MM.1S (cell line): ENCODE measurements around the gene BCL11A.

ENCODE experiments used
- DNase-seq: peaks from one replicate; pipeline ENCODE4 v3.0.0-alpha.2; 2015
- H2AFZ ChIP-seq: fragments of 300-600 bp; sonication (generic); 2 replicates; pipeline ENCODE4 v1.6.0; 2016; ENCODE audit warnings: antibody characterized with exemption, low read length
- H3F3A ChIP-seq: fragments of 300-600 bp; sonication (generic); 2 replicates; pipeline ENCODE4 v1.6.1; 2016; ENCODE audit warnings: mild to moderate bottlenecking, antibody characterized with exemption, low read length, moderate library complexity, mixed read lengths; ENCODE audit not compliant: insufficient read depth
- H3K27ac ChIP-seq: fragments of 300-600 bp; sonication (generic); 2 replicates; pipeline ENCODE4 v1.5.1; 2016; ENCODE audit warnings: mild to moderate bottlenecking, low read length
- H3K27me3 ChIP-seq: fragments of 300-600 bp; sonication (generic); replicated peaks from 2 replicates; pipeline ENCODE4 v1.6.0; 2016; ENCODE audit warnings: low read length; ENCODE audit not compliant: insufficient read depth
- H3K36me3 ChIP-seq: fragments of 300-600 bp; sonication (generic); replicated peaks from 2 replicates; pipeline ENCODE4 v1.6.1; 2016; ENCODE audit warnings: mild to moderate bottlenecking, low read length, mixed read lengths; ENCODE audit not compliant: insufficient read depth
- H3K4me1 ChIP-seq: fragments of 300-600 bp; sonication (generic); 2 replicates; pipeline ENCODE4 v1.6.1; 2016; ENCODE audit warnings: low read length, mixed read lengths
- H3K4me2 ChIP-seq: fragments of 300-600 bp; sonication (generic); 2 replicates; pipeline ENCODE4 v1.6.0; 2016; ENCODE audit warnings: low read depth, low read length
- H3K4me3 ChIP-seq: fragments of 300-600 bp; sonication (generic); 2 replicates; pipeline ENCODE4 v1.5.1; 2016; ENCODE audit warnings: low read length, mixed read lengths
- H3K79me2 ChIP-seq: fragments of 300-600 bp; sonication (generic); 2 replicates; pipeline ENCODE4 v1.6.1; 2016; ENCODE audit warnings: mixed run types, low read length, mixed read lengths
- H3K9ac ChIP-seq: fragments of 300-600 bp; sonication (generic); 2 replicates; pipeline ENCODE4 v1.6.1; 2016; ENCODE audit warnings: low read length, mixed read lengths
- H3K9me2 ChIP-seq: fragments of 300-600 bp; sonication (generic); replicated peaks from 2 replicates; pipeline ENCODE4 v1.6.1; 2016; ENCODE audit warnings: mild to moderate bottlenecking, low read length, mixed read lengths; ENCODE audit not compliant: insufficient read depth
- H3K9me3 ChIP-seq: fragments of 300-600 bp; sonication (generic); replicated peaks from 2 replicates; pipeline ENCODE4 v1.6.1; 2016; ENCODE audit warnings: mild to moderate bottlenecking, low read length, mixed read lengths; ENCODE audit not compliant: insufficient read depth
- H4K20me1 ChIP-seq: fragments of 300-600 bp; sonication (generic); 2 replicates; pipeline ENCODE4 v1.6.1; 2016; ENCODE audit warnings: mild to moderate bottlenecking, low read length, moderate library complexity, mixed read lengths; ENCODE audit not compliant: insufficient read depth
- EZH2 ChIP-seq: fragments of 300-600 bp; sonication (generic); optimal IDR thresholded peaks from 2 replicates; pipeline ENCODE3; 2017; ENCODE audit warnings: low read depth, mild to moderate bottlenecking, antibody characterized with exemption, low read length, mixed read lengths
- EZH2phosphoT487 ChIP-seq: fragments of 300-600 bp; sonication (generic); IDR thresholded peaks from 2 replicates; pipeline ENCODE4 v1.6.1; 2018; ENCODE audit warnings: antibody characterized with exemption, low read length
- TF ChIP-seq, protein P1 (sequence below): fragments of 300-600 bp; sonication (generic); IDR thresholded peaks from 2 replicates; pipeline ENCODE4 v1.5.1; 2016; ENCODE audit warnings: antibody characterized with exemption, low read length, mixed read lengths

Gene BCL11A

DNA sequence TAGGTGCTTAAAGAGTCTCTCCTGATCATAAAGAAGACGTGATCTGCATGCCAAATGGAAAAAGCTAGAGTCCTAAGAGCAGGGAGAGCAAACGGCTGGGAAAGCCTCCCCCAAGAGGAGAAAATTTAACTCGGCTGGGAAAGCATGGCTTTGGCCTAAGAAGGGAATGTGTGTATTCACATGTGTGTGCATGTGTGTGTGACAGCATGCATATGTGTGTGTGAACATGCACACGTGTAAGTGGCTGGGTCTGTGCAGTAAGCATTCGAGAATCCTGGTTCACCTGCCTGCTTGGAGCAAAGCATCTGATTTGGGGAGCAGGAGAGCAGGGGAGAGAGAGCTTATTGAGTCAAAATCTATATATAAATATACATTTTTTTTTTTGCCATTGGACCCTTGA lies 30.1 kb upstream of the BCL11A start:
- no peak overlapping the region for H3K4me2 ChIP-seq
- no peaks in the 10 kb centered on the region for H3K79me2 ChIP-seq
- no peak overlapping the region for H3K4me3 ChIP-seq
- H3K36me3 ChIP-seq: no peaks in the 10 kb centered on the region
- no peaks in the 10 kb centered on the region for H3K27me3 ChIP-seq
- H3K9me3 ChIP-seq: no peaks in the 10 kb centered on the region
- H3F3A ChIP-seq: no peaks in the 10 kb centered on the region
- no peaks in the 10 kb centered on the region for H4K20me1 ChIP-seq
- H2AFZ ChIP-seq: no peak overlapping the region
- no peak overlapping the region for H3K27ac ChIP-seq
- H3K9me2 ChIP-seq: no peaks in the 10 kb centered on the region
- H3K4me1 ChIP-seq: peaks cover 3% of the 10 kb centered on the region; the same call in 1 of the 2 replicates
- no peak for DNase-seq
- H3K9ac ChIP-seq: no peak overlapping the region
- TF ChIP-seq EZH2phosphoT487 (no peak), EZH2 (no peak)
- TF ChIP-seq, protein P1, sequence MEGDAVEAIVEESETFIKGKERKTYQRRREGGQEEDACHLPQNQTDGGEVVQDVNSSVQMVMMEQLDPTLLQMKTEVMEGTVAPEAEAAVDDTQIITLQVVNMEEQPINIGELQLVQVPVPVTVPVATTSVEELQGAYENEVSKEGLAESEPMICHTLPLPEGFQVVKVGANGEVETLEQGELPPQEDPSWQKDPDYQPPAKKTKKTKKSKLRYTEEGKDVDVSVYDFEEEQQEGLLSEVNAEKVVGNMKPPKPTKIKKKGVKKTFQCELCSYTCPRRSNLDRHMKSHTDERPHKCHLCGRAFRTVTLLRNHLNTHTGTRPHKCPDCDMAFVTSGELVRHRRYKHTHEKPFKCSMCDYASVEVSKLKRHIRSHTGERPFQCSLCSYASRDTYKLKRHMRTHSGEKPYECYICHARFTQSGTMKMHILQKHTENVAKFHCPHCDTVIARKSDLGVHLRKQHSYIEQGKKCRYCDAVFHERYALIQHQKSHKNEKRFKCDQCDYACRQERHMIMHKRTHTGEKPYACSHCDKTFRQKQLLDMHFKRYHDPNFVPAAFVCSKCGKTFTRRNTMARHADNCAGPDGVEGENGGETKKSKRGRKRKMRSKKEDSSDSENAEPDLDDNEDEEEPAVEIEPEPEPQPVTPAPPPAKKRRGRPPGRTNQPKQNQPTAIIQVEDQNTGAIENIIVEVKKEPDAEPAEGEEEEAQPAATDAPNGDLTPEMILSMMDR: no peak

DNA sequence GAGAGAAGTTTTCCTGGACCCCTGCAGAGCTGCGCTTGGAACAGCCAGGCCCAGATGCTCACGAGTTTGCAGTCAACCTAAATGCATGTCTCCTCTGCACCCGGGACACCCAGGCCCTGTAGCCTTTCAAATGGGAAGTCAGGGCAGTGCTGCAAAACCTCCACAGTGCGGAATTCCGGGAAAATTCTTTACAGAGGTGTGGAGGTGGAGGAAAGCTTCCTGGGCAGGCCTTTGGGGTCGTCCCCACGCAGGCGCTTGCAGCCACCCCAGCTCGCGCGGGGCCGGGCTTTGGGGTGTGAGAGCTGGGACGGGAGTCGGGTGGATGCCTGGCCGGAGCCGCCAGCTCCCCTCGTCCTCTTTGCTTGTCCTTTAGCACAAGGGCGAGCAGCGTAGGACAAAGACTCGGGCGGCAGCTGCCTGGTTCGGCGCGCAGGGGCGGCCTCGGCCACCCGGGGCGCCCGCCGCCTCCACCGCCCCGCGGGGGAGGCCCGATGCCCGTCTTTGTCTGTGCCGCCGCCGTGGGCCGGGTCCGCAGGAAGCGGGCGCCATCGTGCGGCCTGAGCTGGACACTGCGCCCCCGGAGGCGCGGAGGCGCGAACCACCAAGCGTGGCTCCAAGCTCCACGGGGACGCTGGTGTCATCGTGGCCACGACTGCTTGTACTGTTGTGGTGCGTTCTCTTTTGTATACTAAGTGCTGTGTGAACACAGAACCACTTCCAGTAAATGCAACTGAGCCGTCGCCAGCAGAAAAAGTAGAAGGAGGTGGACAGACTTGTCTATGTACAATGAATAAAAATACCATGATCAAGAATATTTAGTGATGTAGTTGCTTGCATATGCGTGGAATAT lies 28.2 kb upstream of the BCL11A start:
- Histone ChIP-seq H3K9ac (peak overlapping the region; percentile 30; the same call in 1 of the 2 replicates), H3K27ac (no peak overlapping the region), H3K4me1 (peaks cover 3% of the 10 kb centered on the region; the same call in 1 of the 2 replicates), H2AFZ (peak overlapping the region; percentile 95), H3K36me3 (no peaks in the 10 kb centered on the region), H3K9me2 (no peaks in the 10 kb centered on the region), H3F3A (no peaks in the 10 kb centered on the region), H3K27me3 (no peaks in the 10 kb centered on the region), H3K79me2 (no peaks in the 10 kb centered on the region), H3K9me3 (no peaks in the 10 kb centered on the region), H3K4me2 (peak overlapping the region; percentile 95), H4K20me1 (no peaks in the 10 kb centered on the region), H3K4me3 (peak overlapping the region; percentile 58)
- peak; percentile 74 for DNase-seq
- TF ChIP-seq EZH2: no peak
- TF ChIP-seq, protein P1: peak; percentile 93

DNA sequence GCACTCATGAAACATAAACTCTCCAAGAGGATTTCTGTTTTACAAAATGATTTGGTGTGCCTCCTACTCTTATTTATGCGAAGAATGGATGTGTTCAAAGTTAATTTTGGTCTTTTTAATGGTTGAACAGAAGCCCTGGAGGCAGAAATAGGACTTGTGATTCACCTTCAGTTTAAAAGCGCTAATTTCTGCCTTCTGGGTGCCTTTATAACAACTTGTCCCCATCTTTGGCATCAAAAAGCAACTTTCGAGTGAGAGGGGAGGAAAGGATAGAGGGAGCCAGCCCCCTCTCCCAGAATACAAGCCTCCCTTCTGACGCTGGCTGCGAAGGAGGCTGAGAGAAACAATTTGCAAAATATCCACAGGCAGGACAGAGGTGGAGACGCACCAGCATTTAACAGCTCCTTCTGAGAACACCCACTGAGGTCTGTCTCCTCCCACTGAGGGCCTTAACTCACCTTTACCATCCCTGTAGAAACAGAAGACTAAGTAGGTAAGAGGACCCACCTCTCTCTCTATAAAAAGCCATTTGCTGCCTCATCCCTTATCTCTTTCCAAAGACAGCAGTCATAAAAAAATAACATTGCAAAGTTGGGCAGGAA lies 24.3 kb upstream of the BCL11A start:
- Histone ChIP-seq H3K4me1 (peaks cover 3% of the 10 kb centered on the region; the same call in 1 of the 2 replicates), H3K4me2 (no peak overlapping the region), H3K27ac (no peak overlapping the region), H3K4me3 (no peak overlapping the region), H3K9me2 (no peaks in the 10 kb centered on the region), H2AFZ (no peak overlapping the region), H3F3A (no peaks in the 10 kb centered on the region), H3K79me2 (no peaks in the 10 kb centered on the region), H4K20me1 (no peaks in the 10 kb centered on the region), H3K36me3 (no peaks in the 10 kb centered on the region), H3K9ac (no peak overlapping the region), H3K9me3 (no peaks in the 10 kb centered on the region), H3K27me3 (no peaks in the 10 kb centered on the region)
- TF ChIP-seq EZH2 (no peak), EZH2phosphoT487 (no peak)
- TF ChIP-seq, protein P1: no peak
- no peak for DNase-seq
